Epithelial cell of proximal tubule (primary cell): Measurements from ENCODE around the gene RASGRP3. TPM values are rescaled to one million over a fixed set of nuclear protein-coding genes. Genes with fewer than 3 reads are reported as not detected.
"Not testable (repeated sequence)": the region's sequence is repeated elsewhere in the genome, so short reads cannot be mapped to it uniquely, and the experiment has no call there.

Source experiments
- DNase-seq: peaks from one replicate; pipeline ENCODE4 v3.0.0-alpha.2; 2011; ENCODE audit warnings: low read depth
- H3K4me3 ChIP-seq: 2 replicates; pipeline ENCODE4 v1.5.1; 2011; ENCODE audit warnings: low read depth, mild to moderate bottlenecking, low read length
- total RNA-seq: library from RNA; depleted of rRNA; stranded (reverse); fragments of >200 nt; gene quantifications from 2 replicates; pipeline ENCODE4 v1.2.3, GENCODE V29; 2015
- TF ChIP-seq, protein P1 (sequence below): conservative IDR thresholded peaks from 2 replicates; pipeline ENCODE4 v1.5.1; 2012; ENCODE audit warnings: low read depth, mild to moderate bottlenecking, low read length

Gene RASGRP3
- total RNA-seq, 1 donor from 2014 or later: 1.1 TPM

DNA sequence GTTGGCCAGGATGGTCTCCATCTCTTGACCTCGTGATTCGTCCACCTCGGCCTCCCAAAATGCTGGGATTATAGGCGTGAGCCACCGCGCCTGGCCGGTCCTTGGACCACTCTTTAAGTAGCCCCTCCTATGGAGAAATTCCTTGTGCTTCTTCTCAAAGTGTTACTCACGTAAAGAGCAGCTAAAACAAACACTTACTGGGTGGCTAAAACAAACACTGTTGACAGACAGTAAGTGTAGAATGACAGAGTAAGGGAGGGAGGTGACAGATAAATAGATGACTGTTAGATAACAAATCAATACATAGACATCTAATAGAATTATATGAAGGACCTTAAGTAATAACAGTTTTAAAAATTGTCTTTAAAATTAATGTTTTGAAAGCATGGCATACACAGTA lies 40.9 kb upstream of the RASGRP3 start:
- no peak overlapping the region for H3K4me3 ChIP-seq
- TF ChIP-seq, protein P1, sequence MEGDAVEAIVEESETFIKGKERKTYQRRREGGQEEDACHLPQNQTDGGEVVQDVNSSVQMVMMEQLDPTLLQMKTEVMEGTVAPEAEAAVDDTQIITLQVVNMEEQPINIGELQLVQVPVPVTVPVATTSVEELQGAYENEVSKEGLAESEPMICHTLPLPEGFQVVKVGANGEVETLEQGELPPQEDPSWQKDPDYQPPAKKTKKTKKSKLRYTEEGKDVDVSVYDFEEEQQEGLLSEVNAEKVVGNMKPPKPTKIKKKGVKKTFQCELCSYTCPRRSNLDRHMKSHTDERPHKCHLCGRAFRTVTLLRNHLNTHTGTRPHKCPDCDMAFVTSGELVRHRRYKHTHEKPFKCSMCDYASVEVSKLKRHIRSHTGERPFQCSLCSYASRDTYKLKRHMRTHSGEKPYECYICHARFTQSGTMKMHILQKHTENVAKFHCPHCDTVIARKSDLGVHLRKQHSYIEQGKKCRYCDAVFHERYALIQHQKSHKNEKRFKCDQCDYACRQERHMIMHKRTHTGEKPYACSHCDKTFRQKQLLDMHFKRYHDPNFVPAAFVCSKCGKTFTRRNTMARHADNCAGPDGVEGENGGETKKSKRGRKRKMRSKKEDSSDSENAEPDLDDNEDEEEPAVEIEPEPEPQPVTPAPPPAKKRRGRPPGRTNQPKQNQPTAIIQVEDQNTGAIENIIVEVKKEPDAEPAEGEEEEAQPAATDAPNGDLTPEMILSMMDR: no peak
- DNase-seq: no peak

DNA sequence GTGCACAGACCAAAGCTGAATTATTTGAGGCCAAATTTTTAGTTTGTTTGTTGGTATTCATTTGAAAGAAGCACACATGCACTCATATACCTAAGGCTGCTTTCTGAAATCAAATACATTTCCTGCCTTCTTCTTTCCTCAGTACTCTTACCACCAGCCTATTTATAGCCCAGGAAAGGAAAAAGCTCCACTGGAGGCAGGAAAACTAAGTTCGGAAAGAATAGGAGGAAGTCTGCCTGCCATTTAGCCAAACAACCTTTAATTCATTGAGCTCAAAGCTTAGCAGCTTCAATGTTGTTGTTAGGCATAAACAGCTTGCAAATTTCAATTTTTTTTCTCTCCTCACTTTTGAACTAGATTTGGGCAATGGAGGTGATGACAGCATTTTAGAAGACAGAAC lies 40.4 kb upstream of the RASGRP3 start:
- H3K4me3 ChIP-seq: no peak overlapping the region
- TF ChIP-seq, protein P1: no peak
- DNase-seq: no peak

DNA sequence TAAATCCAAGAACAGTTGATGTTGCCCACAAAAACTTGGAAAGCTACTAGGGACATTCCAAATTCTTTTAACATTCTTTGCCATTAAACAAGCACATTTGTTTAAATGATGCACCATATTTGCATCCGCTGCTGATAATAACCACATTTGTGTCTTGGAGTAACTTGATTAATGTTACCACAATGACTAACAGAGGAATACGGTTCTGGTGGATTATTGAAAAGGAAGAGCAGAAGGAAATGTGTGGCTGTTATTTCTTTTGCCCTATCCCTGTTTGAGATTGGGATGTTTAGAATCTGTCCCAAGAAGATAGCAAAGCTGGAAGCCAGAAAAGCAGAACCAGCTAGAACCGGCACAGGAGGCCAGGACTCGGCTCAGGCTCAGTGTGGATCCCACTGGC lies 39.2 kb upstream of the RASGRP3 start:
- no peak for DNase-seq
- no peak overlapping the region for H3K4me3 ChIP-seq
- TF ChIP-seq, protein P1: no peak

DNA sequence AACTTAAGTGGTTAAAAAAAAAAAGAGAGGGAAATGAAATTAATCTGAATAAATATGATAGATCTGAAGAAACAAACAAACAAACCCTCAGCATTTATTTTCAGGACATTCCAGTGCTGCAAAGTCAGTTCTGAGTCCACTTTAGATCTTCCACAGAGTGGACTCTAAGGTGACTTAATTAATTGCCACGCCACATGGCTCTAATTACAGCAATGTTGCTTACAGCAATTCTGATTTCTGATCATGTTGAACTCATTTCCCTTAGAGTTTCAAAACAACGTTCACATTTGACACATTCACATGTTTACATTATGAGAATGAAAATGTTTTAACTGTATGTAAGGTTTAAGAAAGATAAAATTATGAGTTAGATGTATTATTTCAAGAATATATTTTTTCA lies 38.6 kb upstream of the RASGRP3 start:
- DNase-seq: no peak
- no peak overlapping the region for H3K4me3 ChIP-seq
- TF ChIP-seq, protein P1: no peak

DNA sequence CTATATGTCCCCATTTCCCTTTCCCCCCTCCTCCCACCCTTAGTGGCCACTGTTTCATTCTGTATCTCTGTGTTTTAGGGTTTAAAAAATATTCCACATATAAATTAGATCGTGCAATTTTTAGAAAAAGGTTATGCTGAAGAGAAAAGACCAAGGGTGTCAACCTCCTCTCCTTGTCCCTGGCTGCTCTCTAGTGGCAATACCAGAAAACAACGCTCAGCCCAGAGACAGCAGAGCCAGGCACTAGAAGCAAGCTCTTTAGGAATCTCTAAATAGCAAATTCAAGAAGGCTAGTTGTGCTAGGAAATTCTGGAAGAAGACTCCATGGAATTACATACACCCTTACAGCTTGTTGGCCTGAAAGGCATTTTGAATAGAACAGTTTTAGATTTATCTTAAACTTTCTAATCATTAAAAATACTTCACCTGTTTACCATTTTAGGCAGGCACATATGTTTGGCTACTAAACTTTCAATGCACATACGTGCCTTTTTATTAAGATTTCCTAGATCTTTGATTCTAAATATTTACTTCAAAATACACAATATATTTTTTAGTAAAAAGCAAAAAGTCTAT lies 35.1 kb upstream of the RASGRP3 start:
- TF ChIP-seq, protein P1: peak; percentile 97
- no peak for DNase-seq
- H3K4me3 ChIP-seq: no peak overlapping the region

DNA sequence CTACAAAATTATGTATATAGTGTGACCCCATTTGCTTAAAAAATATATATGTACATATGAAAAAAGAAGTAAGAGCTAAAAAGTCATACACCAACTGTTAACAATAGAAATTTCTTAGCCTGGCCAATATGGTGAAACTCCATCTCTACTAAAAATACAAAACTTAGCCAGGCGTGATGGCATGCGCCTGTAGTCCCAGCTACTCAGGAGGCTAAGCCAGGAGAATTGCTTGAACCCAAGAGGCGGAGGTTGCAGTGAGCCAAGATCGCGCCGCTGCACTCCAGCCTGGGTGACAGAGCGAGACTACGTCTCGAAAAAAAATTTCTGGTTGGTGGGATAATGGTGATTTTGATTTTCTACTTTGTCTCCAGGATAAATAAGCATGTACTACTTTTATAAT lies 34.4 kb upstream of the RASGRP3 start:
- not testable (repeated sequence) for DNase-seq, H3K4me3 ChIP-seq

DNA sequence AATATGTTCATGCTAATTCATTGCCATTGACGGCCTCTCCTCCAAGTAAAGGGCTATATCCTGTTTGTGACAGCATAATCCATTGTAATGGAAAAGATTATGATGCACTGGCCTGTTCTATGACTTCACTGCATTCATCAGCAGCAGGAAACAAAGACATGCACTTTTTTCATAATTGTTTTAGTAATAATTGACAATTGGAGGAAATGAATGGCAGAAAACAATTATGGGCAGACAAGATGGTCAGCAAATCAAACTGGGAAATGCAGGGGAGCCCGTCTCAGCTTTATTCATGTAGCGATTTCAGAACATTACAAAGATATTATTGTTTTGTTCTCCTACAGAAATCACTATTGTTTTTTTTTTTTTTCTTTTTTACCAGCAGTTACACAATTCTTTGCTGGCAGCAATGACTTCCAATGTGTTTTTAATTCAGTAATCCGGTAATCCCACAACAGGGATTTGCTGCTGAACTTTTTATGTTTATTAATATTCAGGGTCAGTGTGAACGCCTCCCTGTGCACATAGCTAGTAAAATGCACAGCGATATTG lies 33.8 kb upstream of the RASGRP3 start:
- no peak overlapping the region for H3K4me3 ChIP-seq
- TF ChIP-seq, protein P1: no peak
- no peak for DNase-seq
